Stimulated activated CD8-positive, alpha-beta memory T cell treated with anti-CD3 and anti-CD28 coated beads, Interleukin-15, amount 100 ng/mL, for 24 hours (primary cell): ENCODE data around the gene GOLT1A.
"Not testable (repeated sequence)": the region's sequence is repeated elsewhere in the genome, so short reads cannot be mapped to it uniquely, and the experiment has no call there.

Source experiments
- DNase-seq: peaks from one replicate; pipeline ENCODE4 v3.0.0-alpha.2; 2020; ENCODE audit warnings: low read depth

Gene GOLT1A

GRCh38 chr1:204248954-204249353, 35.2 kb upstream of the GOLT1A start:
- no peak for DNase-seq

GRCh38 chr1:204246876-204247275, 33.1 kb upstream of the GOLT1A start:
- no peak for DNase-seq

- DNase-seq, result no peak
Observed at GRCh38 chr1:204242920-204243319, 29.1 kb upstream of the GOLT1A start.

- DNase-seq, result no peak
Observed at GRCh38 chr1:204241914-204242313, 28.1 kb upstream of the GOLT1A start.

- no peak for DNase-seq
Observed at GRCh38 chr1:204241050-204241449, 27.3 kb upstream of the GOLT1A start.

DNA sequence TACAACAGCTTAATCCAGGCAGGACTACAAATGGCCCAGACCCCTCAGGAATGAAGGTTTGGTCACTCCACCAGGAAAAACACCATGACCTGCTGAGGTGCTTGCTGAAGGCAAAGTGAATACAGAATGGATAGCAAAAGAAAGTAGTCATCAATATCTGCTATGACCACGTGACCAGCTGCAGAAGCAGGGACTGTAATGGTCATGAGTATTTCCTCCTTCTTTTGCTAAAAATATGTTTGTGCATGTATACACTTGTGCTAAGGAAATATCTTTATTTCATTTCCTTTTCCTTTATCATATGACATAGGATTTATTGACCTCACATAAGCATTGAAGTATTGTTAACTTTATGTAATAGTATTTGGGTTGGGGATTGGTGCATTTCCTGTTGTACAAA, 26.4 kb upstream of the GOLT1A start:
- no peak for DNase-seq

DNA sequence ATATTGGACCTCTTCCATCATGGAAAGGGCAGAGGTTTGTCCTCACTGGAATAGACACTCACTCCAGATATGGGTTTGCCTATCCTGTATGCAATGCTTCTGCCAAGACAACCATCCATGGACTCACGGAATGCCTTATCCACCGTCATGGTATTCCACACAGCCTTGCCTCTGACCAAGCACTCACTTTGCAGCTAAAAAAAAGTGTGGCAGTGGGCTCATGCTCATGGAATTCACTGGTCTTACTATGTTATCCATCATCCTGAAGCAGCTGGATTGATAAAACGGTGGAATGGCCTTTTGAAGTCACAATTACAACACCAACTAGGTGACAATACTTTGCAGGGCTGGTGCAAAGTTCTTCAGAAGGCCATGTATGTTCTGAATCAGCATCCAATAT, 25.6 kb upstream of the GOLT1A start:
- DNase-seq, result not testable (repeated sequence)

- DNase-seq, result not testable (repeated sequence)
Observed at GRCh38 chr1:204238520-204238919, 24.7 kb upstream of the GOLT1A start.

- DNase-seq, result not testable (repeated sequence)
Observed at GRCh38 chr1:204237515-204237914, 23.7 kb upstream of the GOLT1A start.

GRCh38 chr1:204232526-204232925, 18.7 kb upstream of the GOLT1A start:
- DNase-seq, result no peak

- DNase-seq, result no peak
Observed at GRCh38 chr1:204230211-204230610, 16.4 kb upstream of the GOLT1A start.

DNA sequence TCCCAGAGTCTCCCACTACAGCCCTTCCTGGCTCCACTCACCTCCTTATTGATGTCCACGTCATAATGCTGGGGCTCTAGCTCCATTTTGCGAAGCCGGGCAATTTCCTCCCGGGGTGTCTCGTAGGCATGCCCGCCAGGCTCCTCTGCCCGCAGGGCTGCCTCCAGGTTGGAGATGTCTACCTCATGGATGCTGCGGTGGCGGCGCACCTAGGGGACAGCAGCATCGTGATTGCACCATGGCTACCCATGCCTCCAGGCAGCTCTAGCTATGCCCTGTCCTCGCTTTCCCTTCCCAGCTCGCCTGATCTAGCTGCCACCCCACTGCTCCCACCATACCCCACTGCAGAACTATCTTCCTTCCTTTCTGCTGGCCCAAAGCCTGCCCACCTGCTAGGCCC, 15.1 kb upstream of the GOLT1A start:
- DNase-seq, result no peak

DNA sequence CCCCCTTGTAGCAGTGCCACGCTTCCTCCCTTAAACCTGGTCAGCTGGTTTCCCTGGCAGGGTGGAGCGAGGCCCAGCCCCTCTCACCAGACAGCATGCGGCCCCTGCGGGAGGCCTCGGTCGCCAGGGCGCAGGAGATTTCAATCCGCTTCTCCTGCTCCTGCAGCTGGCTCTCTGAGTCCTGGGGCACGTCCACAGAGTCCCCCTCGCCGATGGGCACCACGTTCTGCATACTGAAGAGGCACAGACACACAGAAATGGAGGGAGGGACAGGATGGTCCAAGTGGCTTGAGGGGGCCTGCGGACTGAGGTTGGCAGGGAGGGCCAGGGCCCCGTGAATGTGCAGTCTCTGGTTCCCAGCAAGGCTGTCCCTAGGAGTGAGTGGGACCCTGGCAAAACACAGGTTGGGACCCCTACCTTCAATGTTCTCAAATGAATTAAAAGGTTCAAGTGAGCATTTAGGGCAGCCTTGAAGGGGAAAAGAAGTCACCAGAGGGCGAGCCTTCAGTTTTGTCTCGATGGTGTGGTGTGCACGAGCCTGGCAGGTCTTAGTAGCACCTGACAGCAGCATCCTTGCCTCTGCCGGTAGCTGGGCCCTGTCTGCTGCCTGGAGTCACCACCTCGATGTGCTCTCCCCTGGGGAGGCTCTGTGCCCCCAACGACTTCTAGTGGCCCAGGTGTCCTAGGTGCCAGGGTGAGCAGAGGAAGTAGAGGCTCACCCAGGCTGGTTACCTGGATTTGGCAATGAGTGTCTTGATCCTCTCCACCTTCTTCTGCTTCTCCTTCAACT, 14.4 kb upstream of the GOLT1A start:
- DNase-seq, result no peak

DNA sequence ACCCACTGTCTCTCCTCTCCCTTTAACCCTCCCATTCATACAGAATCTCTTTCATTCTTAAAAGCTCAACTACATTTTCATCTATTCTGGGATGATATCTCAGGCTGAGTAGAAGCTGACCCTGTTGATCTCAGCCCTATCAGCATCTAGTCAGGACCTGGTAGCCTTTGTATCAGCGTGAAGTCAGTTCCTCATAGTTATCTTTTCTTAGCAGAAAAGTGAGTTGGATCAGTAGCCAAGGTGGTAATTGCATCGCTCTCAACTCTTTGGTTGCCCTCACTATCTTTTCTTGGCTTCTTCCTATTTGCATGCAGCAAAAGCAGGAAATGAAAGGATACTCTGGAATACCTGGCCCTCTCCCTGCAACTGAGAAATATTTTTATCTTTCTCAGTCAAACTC, 13.6 kb upstream of the GOLT1A start:
- DNase-seq, result no peak

- DNase-seq, result no peak
Observed at GRCh38 chr1:204225841-204226735, 12.3 kb upstream of the GOLT1A start.

- DNase-seq, result no peak
Observed at GRCh38 chr1:204224655-204225054, 10.9 kb upstream of the GOLT1A start.

DNA sequence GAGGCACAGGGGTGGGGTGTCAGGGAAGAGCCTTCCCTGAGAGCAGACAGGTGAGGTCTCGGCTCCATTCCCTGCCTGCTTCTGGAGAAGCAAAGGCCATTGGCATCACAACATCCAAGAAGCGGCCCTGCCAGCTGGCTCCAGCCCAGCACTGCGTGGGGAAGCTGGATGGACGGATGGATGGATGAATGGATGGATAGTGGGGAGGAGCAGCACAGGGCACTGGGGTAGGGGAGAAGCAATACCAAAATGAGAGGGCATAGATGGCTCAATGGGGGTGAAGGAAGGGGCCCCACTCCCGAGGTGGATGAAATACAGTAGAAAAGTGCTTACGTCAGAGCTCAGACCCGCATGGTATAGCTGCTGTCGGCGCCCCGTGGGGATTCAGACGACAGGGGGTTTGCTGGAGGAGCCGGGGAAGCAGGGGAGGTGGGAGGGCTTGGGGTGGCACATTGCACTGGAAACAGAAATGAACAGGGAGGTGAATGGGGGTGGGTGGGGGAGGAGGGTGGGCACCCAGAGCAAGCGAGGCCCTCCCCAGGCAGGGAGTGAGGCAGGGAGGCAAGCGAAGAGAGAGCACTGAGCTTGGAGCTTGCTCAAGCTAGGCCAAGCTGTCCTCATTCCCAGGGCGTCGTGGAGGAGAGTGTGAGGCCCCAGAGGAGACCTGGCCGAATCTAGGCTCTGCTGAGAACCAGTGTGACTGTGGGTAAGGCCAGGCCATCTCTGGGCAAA, 9.5 kb upstream of the GOLT1A start:
- no peak for DNase-seq

DNA sequence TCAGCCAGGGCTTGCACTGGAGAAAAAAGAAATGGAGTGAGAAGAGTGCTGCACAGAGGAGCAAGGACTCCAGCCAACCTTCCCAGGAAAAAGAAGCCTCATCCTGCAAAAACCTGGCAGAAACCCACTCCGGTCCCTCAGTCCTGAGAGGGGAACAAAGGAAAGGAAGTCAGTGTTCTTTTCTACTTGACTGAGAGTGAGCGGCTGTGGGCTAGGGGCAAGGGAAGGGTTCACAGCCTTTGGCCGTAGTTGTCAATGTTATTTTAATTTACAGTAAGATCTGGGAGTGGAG, 8.9 kb upstream of the GOLT1A start:
- no peak for DNase-seq

DNA sequence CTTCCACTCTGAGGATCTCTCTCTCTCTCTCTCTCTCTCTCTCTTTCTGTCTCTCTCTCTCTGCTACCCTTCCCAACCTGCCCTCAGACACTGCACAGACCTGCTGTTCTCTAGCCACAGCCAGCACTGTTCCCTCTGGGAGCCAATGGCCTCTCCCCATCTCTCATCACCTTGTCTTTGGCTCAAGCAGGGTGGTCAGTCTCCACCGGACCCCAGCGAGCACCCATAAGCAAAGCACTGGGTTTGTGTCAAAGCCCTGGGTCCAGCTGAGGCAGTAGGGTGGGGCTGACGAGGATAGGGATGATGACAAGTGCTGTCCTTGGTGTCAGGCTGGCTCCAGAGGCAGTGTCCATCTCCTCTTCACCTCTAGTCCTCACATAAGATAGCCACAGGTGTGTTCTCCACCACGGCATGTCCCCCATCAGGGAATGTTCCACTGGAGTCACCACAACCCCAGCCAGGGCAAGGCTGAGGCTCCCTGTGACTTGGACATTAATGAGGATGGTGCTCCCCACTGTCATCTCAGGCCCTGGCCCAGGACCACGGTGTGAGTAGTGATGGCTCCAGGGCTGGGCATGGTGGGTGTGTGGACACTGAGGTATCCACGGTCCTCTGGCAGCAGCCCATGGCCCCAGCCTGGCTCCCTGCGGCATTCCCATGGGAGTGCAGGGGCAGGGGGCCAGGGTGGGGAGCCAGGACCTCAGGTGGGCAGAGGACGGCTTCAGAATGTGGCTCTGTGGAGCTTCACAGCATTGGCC, 8.4 kb upstream of the GOLT1A start:
- DNase-seq, result no peak

- DNase-seq, result no peak
Observed at GRCh38 chr1:204221271-204221670, 7.5 kb upstream of the GOLT1A start.

- DNase-seq, result no peak
Observed at GRCh38 chr1:204219971-204220616, 6.3 kb upstream of the GOLT1A start.

DNA sequence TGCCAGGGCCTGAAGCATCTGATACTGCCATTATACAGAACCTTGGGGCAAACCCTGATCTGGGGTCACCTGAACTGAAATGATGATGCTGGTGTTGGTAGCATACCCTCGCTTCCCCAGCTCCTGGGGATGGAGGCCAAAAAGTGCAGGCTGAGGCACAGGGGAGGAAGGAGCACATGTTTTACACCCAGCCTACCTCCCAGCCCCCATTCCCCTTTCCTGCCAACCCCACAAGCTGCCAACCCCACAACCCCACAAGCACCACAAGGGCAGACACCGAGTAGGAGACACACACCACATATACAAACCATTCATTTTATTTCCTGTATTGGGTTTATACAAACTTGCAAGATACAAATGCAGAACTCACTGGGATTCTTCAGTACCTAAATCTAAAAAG, 4.8 kb upstream of the GOLT1A start:
- DNase-seq, result no peak
